ENCODE measurements around the gene R3HDM4.

- TF ChIP-seq POLR2A (IDR thresholded peaks at IDR 0.05) (no peak), CTCF (IDR thresholded peaks at IDR 0.05) (no peak)
Measured at GRCh38 chr19:936175-936546, 23.1 kb upstream of the R3HDM4 start.
